ENCODE data around the gene PAQR4. TPM values are rescaled to one million over a fixed set of nuclear protein-coding genes. Genes with fewer than 3 reads are reported as not detected.

The PAQR4 gene
- total and polyA plus RNA-seq, 2 experiments from 2014 or later: 4.5 to 8.3 TPM

DNA sequence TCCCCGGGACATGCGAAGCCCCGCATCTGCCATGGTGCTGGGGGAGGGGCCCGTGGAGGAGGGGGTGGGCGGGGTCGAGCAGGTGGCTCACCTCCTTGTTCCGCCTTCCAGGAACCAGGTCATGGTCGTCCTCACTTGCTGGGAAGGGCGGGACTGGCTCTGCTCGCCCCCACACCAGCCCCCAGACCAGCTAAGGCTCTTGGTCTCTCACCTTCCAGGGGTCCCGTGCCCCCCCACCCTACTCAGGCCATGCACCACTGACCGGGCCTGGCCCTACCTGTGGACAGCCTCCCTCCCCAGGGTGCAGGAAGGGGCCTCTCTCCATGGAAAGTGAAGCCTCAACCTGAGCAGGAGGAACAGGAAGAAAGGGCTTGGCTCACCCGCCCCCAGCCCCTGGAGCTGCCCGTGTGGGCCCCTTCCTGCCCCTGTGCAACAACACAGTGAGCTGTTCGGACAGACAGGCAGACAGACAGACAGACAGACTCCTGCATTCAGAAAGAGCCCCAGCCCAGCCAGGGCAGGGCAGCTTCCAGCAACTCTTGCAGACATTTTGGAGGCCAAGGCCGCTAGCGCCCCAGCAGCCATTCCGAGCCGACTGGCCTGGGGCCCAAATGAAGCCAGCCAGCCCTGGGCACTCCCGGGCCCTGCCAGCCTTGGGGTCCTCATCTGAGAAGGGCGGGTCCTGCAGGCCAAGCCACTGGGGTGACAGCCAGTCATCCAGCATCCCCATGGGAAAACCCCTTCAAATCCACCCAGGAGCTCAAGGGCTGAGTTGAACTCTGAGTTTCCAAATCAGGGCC lies 13.2 kb upstream of the PAQR4 start:
- no peaks in the 10 kb centered on the region for H4K20me1 ChIP-seq (ENCODE audit: insufficient read depth, poor library complexity, severe bottlenecking)
- H3K36me3 ChIP-seq (replicated peaks; ENCODE audit: insufficient read depth, low read depth): no peaks in the 10 kb centered on the region
- H2AFZ ChIP-seq: no peak overlapping the region
- no peaks in the 10 kb centered on the region for H3K4me1 ChIP-seq (ENCODE audit: insufficient read depth)
- no peaks in the 10 kb centered on the region for H3K27me3 ChIP-seq
- no peak for DNase-seq (ENCODE audit: low spot score)
- no peaks in the 10 kb centered on the region for H3K9me2 ChIP-seq (replicated peaks; ENCODE audit: insufficient read depth)
- H3K9me3 ChIP-seq (ENCODE audit: low read depth): no peaks in the 10 kb centered on the region
- H3K79me2 ChIP-seq: no peaks in the 10 kb centered on the region
- TF ChIP-seq EZH2phosphoT487 (IDR thresholded peaks at IDR 0.05; ENCODE audit: low read depth, severe bottlenecking, unreplicated experiment) (no peak), EZH2 (IDR thresholded peaks at IDR 0.05; ENCODE audit: borderline replicate concordance) (no peak)
- TF ChIP-seq, protein P1, sequence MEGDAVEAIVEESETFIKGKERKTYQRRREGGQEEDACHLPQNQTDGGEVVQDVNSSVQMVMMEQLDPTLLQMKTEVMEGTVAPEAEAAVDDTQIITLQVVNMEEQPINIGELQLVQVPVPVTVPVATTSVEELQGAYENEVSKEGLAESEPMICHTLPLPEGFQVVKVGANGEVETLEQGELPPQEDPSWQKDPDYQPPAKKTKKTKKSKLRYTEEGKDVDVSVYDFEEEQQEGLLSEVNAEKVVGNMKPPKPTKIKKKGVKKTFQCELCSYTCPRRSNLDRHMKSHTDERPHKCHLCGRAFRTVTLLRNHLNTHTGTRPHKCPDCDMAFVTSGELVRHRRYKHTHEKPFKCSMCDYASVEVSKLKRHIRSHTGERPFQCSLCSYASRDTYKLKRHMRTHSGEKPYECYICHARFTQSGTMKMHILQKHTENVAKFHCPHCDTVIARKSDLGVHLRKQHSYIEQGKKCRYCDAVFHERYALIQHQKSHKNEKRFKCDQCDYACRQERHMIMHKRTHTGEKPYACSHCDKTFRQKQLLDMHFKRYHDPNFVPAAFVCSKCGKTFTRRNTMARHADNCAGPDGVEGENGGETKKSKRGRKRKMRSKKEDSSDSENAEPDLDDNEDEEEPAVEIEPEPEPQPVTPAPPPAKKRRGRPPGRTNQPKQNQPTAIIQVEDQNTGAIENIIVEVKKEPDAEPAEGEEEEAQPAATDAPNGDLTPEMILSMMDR (IDR thresholded peaks at IDR 0.05; ENCODE audit: poor library complexity): no peak
- no peak overlapping the region for H3K27ac ChIP-seq
- WGBS (ENCODE audit: low lambda C conversion rate, missing lambda C conversion rate): 67% methylated on average over 14 of the region's 21 CpGs
- no peak overlapping the region for H3K4me3 ChIP-seq
- no peak overlapping the region for H3K4me2 ChIP-seq

GRCh38 chr16:2956579-2956956 lies 12.6 kb upstream of the PAQR4 start:
- Histone ChIP-seq H3K9me2 (replicated peaks; ENCODE audit: insufficient read depth) (no peaks in the 10 kb centered on the region), H3K4me3 (no peak overlapping the region), H3K9me3 (ENCODE audit: low read depth) (no peaks in the 10 kb centered on the region), H3K79me2 (no peaks in the 10 kb centered on the region), H2AFZ (no peak overlapping the region), H3K27ac (no peak overlapping the region), H3K36me3 (replicated peaks; ENCODE audit: insufficient read depth, low read depth) (no peaks in the 10 kb centered on the region), H3K4me2 (no peak overlapping the region), H4K20me1 (ENCODE audit: insufficient read depth, poor library complexity, severe bottlenecking) (no peaks in the 10 kb centered on the region), H3K27me3 (no peaks in the 10 kb centered on the region), H3K4me1 (ENCODE audit: insufficient read depth) (no peaks in the 10 kb centered on the region)
- DNase-seq (ENCODE audit: low spot score): no peak
- no peak for TF ChIP-seq EZH2phosphoT487 (IDR thresholded peaks at IDR 0.05; ENCODE audit: low read depth, severe bottlenecking, unreplicated experiment)
- TF ChIP-seq, protein P1 (IDR thresholded peaks at IDR 0.05; ENCODE audit: poor library complexity): no peak
- no peak for TF ChIP-seq EZH2 (IDR thresholded peaks at IDR 0.05; ENCODE audit: borderline replicate concordance)
- WGBS (ENCODE audit: low lambda C conversion rate, missing lambda C conversion rate): 90% methylated on average over 10 of the region's 11 CpGs

- 74% methylated on average over 10 of the region's 10 CpGs for WGBS (ENCODE audit: low lambda C conversion rate, missing lambda C conversion rate)
- peaks cover 23% of the 10 kb centered on the region for H3K27me3 ChIP-seq
- H4K20me1 ChIP-seq (ENCODE audit: insufficient read depth, poor library complexity, severe bottlenecking): no peaks in the 10 kb centered on the region
- H3K9me3 ChIP-seq (ENCODE audit: low read depth): no peaks in the 10 kb centered on the region
- H3K4me3 ChIP-seq: no peak overlapping the region
- no peaks in the 10 kb centered on the region for H3K79me2 ChIP-seq
- no peak overlapping the region for H3K4me2 ChIP-seq
- H3K36me3 ChIP-seq (replicated peaks; ENCODE audit: insufficient read depth, low read depth): no peaks in the 10 kb centered on the region
- no peak overlapping the region for H3K27ac ChIP-seq
- H2AFZ ChIP-seq: no peak overlapping the region
- peaks cover 12% of the 10 kb centered on the region for H3K4me1 ChIP-seq (ENCODE audit: insufficient read depth)
- H3K9me2 ChIP-seq (replicated peaks; ENCODE audit: insufficient read depth): no peaks in the 10 kb centered on the region
- TF ChIP-seq, protein P1 (IDR thresholded peaks at IDR 0.05; ENCODE audit: poor library complexity): no peak
- no peak for TF ChIP-seq EZH2 (IDR thresholded peaks at IDR 0.05; ENCODE audit: borderline replicate concordance)
- TF ChIP-seq EZH2phosphoT487 (IDR thresholded peaks at IDR 0.05; ENCODE audit: low read depth, severe bottlenecking, unreplicated experiment): no peak
- DNase-seq (ENCODE audit: low spot score): no peak
These were observed 9.9 kb upstream of the PAQR4 start for GRCh38 chr16:2959206-2959605.
